WERI-Rb-1 (cell line): Measurements from ENCODE around the gene WARS2.

Experiments
- DNase-seq: peaks from one replicate; pipeline ENCODE4 v3.0.0-alpha.2; 2020
- H3K27ac ChIP-seq: fragments of 250-450 bp; sonication (Bioruptor Pico); 2 replicates; pipeline ENCODE4 v1.5.1; 2020; ENCODE audit warnings: mild to moderate bottlenecking, moderate library complexity
- H3K27me3 ChIP-seq: fragments of 250-450 bp; sonication (Bioruptor Pico); 2 replicates; pipeline ENCODE4 v1.5.1; 2021; ENCODE audit warnings: mild to moderate bottlenecking, low read depth, moderate library complexity; ENCODE audit not compliant: insufficient read depth, severe bottlenecking
- H3K36me3 ChIP-seq: fragments of 250-450 bp; sonication (Bioruptor Pico); 2 replicates; pipeline ENCODE4 v1.5.1; 2020; ENCODE audit warnings: mild to moderate bottlenecking, moderate library complexity
- H3K4me3 ChIP-seq: 2 replicates; pipeline ENCODE4 v1.5.1; 2011; ENCODE audit warnings: low read depth, mild to moderate bottlenecking, control low read depth, low read length
- H3K9me3 ChIP-seq: fragments of 250-450 bp; sonication (Bioruptor Pico); 2 replicates; pipeline ENCODE4 v1.5.1; 2021; ENCODE audit warnings: mild to moderate bottlenecking, moderate library complexity; ENCODE audit not compliant: severe bottlenecking
- CTCF ChIP-seq: IDR thresholded peaks from 2 replicates; pipeline ENCODE4 v1.5.1; 2011; ENCODE audit warnings: low read depth, mild to moderate bottlenecking, control low read depth, inconsistent platforms, low read length

Gene WARS2

DNA sequence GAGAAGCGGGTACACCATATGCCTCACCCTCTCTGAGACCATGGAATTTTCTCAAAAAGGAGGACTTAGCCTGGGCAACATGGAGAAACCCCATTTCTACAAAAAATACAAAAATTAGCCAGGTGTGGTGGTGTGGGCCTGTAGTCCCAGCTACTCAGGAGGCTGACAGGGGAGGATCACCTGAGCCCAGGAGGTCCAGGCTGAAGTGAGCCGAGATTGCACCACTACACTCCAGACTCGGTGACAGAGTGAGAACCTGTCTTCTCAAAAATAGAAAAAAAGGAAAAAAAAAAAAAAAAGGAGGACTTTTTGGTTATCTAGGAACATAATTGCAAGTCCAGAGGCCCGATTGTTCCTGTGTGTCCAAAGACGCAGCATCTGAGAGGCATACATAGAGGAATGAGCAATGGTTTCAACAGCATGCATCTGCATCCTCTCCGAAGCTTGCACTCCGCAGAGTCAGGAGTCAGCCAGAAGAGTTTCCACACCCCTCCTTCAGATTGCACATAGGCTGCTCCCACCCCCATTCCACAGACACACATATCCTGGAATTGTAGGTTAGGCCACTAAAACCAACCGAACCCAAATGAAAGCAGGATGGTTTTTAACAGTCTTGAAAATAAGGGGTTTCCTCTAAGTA is 149.8 kb downstream of the WARS2 start:
- Histone ChIP-seq H3K4me3 (no peak overlapping the region), H3K9me3 (no peaks in the 10 kb centered on the region), H3K27me3 (peaks cover 4% of the 10 kb centered on the region), H3K27ac (no peak overlapping the region), H3K36me3 (no peaks in the 10 kb centered on the region)
- DNase-seq: no peak
- no peak for TF ChIP-seq CTCF

- no peak for TF ChIP-seq CTCF
- Histone ChIP-seq H3K27me3 (peaks cover 4% of the 10 kb centered on the region), H3K9me3 (no peaks in the 10 kb centered on the region), H3K27ac (no peak overlapping the region), H3K4me3 (no peak overlapping the region), H3K36me3 (no peaks in the 10 kb centered on the region)
- DNase-seq: no peak
These were observed 150.5 kb downstream of the WARS2 start for GRCh38 chr1:118989878-118990378.

- no peak for TF ChIP-seq CTCF
- no peak overlapping the region for H3K27ac ChIP-seq
- no peaks in the 10 kb centered on the region for H3K9me3 ChIP-seq
- H3K36me3 ChIP-seq: no peaks in the 10 kb centered on the region
- no peak overlapping the region for H3K4me3 ChIP-seq
- no peak for DNase-seq
- peaks cover 4% of the 10 kb centered on the region for H3K27me3 ChIP-seq
These were observed 151.2 kb downstream of the WARS2 start for GRCh38 chr1:118989006-118989815.

- peak within 1 kb of the TSS; percentile 40 for H3K4me3 ChIP-seq
- no peaks in the 10 kb centered on the region for H3K36me3 ChIP-seq
- no peak for TF ChIP-seq CTCF
- no peaks in the 10 kb centered on the region for H3K9me3 ChIP-seq
- DNase-seq: no peak
- no peak within 1 kb of the TSS for H3K27ac ChIP-seq
- H3K27me3 ChIP-seq: peaks cover 4% of the 10 kb centered on the region
These were observed 152.1 kb downstream of the WARS2 start, which contains the start of gene TBX15 for GRCh38 chr1:118988186-118989005. TSS of gene TBX15 (minus strand) at chr1:118988343. CDS start at chr1:118987795, 548 bp downstream.

GRCh38 chr1:118987468-118988185 is 152.8 kb downstream of the WARS2 start:
- DNase-seq: peak; percentile 51
- no peak overlapping the region for H3K27ac ChIP-seq
- H3K36me3 ChIP-seq: no peaks in the 10 kb centered on the region
- H3K4me3 ChIP-seq: peak overlapping the region; percentile 40
- H3K27me3 ChIP-seq: peaks cover 4% of the 10 kb centered on the region
- no peak for TF ChIP-seq CTCF
- no peaks in the 10 kb centered on the region for H3K9me3 ChIP-seq
